ENCODE measurements around the gene MAST4. TPM values are rescaled to one million over a fixed set of nuclear protein-coding genes. Genes with fewer than 3 reads are reported as not detected.

Gene MAST4
- total and polyA plus RNA-seq, 4 donors = 3.7 to 9.5 (median 6.5) TPM

- no peak for TF ChIP-seq HNF4A (conservative IDR thresholded peaks at IDR 0.05)
- no peak for TF ChIP-seq FOXA2 (IDR thresholded peaks at IDR 0.05)
- TF ChIP-seq RXRA (IDR thresholded peaks at IDR 0.05) = no peak
- no peak for TF ChIP-seq MAX (IDR thresholded peaks at IDR 0.05)
- no peak for TF ChIP-seq RAD21 (IDR thresholded peaks at IDR 0.05)
- TF ChIP-seq ZBTB33 (IDR thresholded peaks at IDR 0.05) = no peak
These were observed 342.9 kb downstream of the MAST4 start (continued) for GRCh38 chr5:66939094-66939493.

GRCh38 chr5:66945389-66946349 lies 349.5 kb downstream of the MAST4 start:
- Histone ChIP-seq H3K4me1 (ENCODE audit: control insufficient read depth in 4 of 4, insufficient read depth in 4 of 4, low read length in 3 of 4) (peaks cover 0 to 3% (median 0%) of the 10 kb centered on the region in 4 donors), H3K9ac (ENCODE audit: low read depth in 1 of 2, low read length in 2 of 2) (no peak overlapping the region)
- 81% methylated on average over 7 of the region's 7 CpGs for WGBS

GRCh38 chr5:66947458-66947857 lies 351.3 kb downstream of the MAST4 start:
- WGBS = 90% methylated on average over 4 of the region's 4 CpGs
- Histone ChIP-seq H3K4me3 (ENCODE audit: low read depth in 1 of 3, low read length in 3 of 3) (no peak overlapping the region), H3K27ac (ENCODE audit: low read depth in 1 of 2, low read length in 2 of 2) (no peak overlapping the region), H3K9me3 (ENCODE audit: control insufficient read depth in 4 of 4, low read length in 3 of 4) (no peaks in the 10 kb centered on the region), H3K27me3 (ENCODE audit: control insufficient read depth in 4 of 4, insufficient read depth in 4 of 4, low read length in 3 of 4) (no peaks in the 10 kb centered on the region), H3K36me3 (ENCODE audit: control insufficient read depth in 4 of 4, insufficient read depth in 3 of 4, low read depth in 1 of 4, low read length in 3 of 4) (no peaks in the 10 kb centered on the region), H3K9ac (ENCODE audit: low read depth in 1 of 2, low read length in 2 of 2) (no peak overlapping the region), H3K4me1 (ENCODE audit: control insufficient read depth in 4 of 4, insufficient read depth in 4 of 4, low read length in 3 of 4) (peaks cover 0 to 3% (median 0%) of the 10 kb centered on the region in 4 donors)
- TF ChIP-seq FOXA2 (IDR thresholded peaks at IDR 0.05) (no peak), RXRA (IDR thresholded peaks at IDR 0.05) (no peak), ZBTB33 (IDR thresholded peaks at IDR 0.05) (no peak), HNF4G (IDR thresholded peaks at IDR 0.05) (no peak), EGR1 (IDR thresholded peaks at IDR 0.05; ENCODE audit: low read depth in 2 of 2) (no peak), NR2F2 (IDR thresholded peaks at IDR 0.05) (no peak), YY1 (IDR thresholded peaks at IDR 0.05) (no peak), GABPA (IDR thresholded peaks at IDR 0.05 in 1 of 2, conservative IDR thresholded peaks at IDR 0.05 in 1 of 2) (no peak), FOXA1 (IDR thresholded peaks at IDR 0.05) (no peak), SP1 (IDR thresholded peaks at IDR 0.05) (no peak), CTCF (IDR thresholded peaks at IDR 0.05; ENCODE audit: low read depth, low read length, missing input control) (no peak), RAD21 (IDR thresholded peaks at IDR 0.05) (no peak)
- no peak for DNase-seq (ENCODE audit: low spot score)

More at GRCh38 chr5:66945389-66946349, 349.5 kb downstream of the MAST4 start:
- DNase-seq (ENCODE audit: low spot score) = no peak
- Histone ChIP-seq H3K36me3 (ENCODE audit: control insufficient read depth in 4 of 4, insufficient read depth in 3 of 4, low read depth in 1 of 4, low read length in 3 of 4) (no peaks in the 10 kb centered on the region), H3K4me3 (ENCODE audit: low read depth in 1 of 3, low read length in 3 of 3) (no peak overlapping the region), H3K9me3 (ENCODE audit: control insufficient read depth in 4 of 4, low read length in 3 of 4) (no peaks in the 10 kb centered on the region), H3K27me3 (ENCODE audit: control insufficient read depth in 4 of 4, insufficient read depth in 4 of 4, low read length in 3 of 4) (no peaks in the 10 kb centered on the region), H3K27ac (ENCODE audit: low read depth in 1 of 2, low read length in 2 of 2) (no peak overlapping the region)
- TF ChIP-seq HNF4A (conservative IDR thresholded peaks at IDR 0.05) (no peak), RAD21 (IDR thresholded peaks at IDR 0.05) (no peak), HNF4G (IDR thresholded peaks at IDR 0.05) (no peak)

All from liver (tissue), 9 donors.